Measurements from ENCODE around the gene SLC49A4.

GRCh38 chr3:122898298-122898697 lies 103.4 kb downstream of the SLC49A4 start:
- no peak for TF ChIP-seq POLR2A (IDR thresholded peaks at IDR 0.05; ENCODE audit: borderline replicate concordance, extremely low read depth, insufficient read depth, insufficient read length)
- TF ChIP-seq, protein P1, sequence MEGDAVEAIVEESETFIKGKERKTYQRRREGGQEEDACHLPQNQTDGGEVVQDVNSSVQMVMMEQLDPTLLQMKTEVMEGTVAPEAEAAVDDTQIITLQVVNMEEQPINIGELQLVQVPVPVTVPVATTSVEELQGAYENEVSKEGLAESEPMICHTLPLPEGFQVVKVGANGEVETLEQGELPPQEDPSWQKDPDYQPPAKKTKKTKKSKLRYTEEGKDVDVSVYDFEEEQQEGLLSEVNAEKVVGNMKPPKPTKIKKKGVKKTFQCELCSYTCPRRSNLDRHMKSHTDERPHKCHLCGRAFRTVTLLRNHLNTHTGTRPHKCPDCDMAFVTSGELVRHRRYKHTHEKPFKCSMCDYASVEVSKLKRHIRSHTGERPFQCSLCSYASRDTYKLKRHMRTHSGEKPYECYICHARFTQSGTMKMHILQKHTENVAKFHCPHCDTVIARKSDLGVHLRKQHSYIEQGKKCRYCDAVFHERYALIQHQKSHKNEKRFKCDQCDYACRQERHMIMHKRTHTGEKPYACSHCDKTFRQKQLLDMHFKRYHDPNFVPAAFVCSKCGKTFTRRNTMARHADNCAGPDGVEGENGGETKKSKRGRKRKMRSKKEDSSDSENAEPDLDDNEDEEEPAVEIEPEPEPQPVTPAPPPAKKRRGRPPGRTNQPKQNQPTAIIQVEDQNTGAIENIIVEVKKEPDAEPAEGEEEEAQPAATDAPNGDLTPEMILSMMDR (IDR thresholded peaks at IDR 0.05 in 2 of 3, conservative IDR thresholded peaks at IDR 0.05 in 1 of 3; ENCODE audit: borderline replicate concordance in 1 of 3, insufficient read depth in 1 of 3, low read depth in 2 of 3, low read length in 2 of 3), result no peak
- no peak for TF ChIP-seq YY1 (IDR thresholded peaks at IDR 0.05; ENCODE audit: extremely low read depth, insufficient replicate concordance, low read depth, low read length)
- TF ChIP-seq REST (IDR thresholded peaks at IDR 0.05; ENCODE audit: low read depth), result no peak
- no peak for TF ChIP-seq EZH2 (IDR thresholded peaks at IDR 0.05)
- no peak for TF ChIP-seq CEBPB (IDR thresholded peaks at IDR 0.05; ENCODE audit: low read depth)
- TF ChIP-seq TCF7L2 (IDR thresholded peaks at IDR 0.05; ENCODE audit: borderline replicate concordance, extremely low read depth, insufficient read depth, insufficient read length), result no peak
- TF ChIP-seq POLR2AphosphoS5 (IDR thresholded peaks at IDR 0.05; ENCODE audit: low read depth, low read length), result no peak
- no peak for TF ChIP-seq CBX3 (IDR thresholded peaks at IDR 0.05; ENCODE audit: low read depth)
- no peak for TF ChIP-seq RAD21 (IDR thresholded peaks at IDR 0.05; ENCODE audit: low read depth)
